SK-N-SH treated with all-trans-retinoic acid at 6 μM for 48 hours (cell line): ENCODE results near the gene ZFHX3.

Experiments
- ATAC-seq: fragments of 200-7000 bp; cut with Tn5 transposase; 3 replicates; pipeline ENCODE4 v1.9.1; 2020; ENCODE audit warnings: mild to moderate bottlenecking, moderate library complexity
- ARNTL ChIP-seq: fragments of 450-650 bp; formaldehyde crosslinking; IDR thresholded peaks from 2 replicates; pipeline ENCODE4 v1.5.0; 2020; ENCODE audit warnings: low read depth, mild to moderate bottlenecking, moderate library complexity, borderline replicate concordance
- BACH2 ChIP-seq: fragments of 250-450 bp; sonication (Bioruptor Pico); IDR thresholded peaks from 2 replicates; pipeline ENCODE4 v1.9.0; 2021; ENCODE audit warnings: mild to moderate bottlenecking, borderline replicate concordance
- CREB5 ChIP-seq: fragments of 250-450 bp; sonication (Bioruptor Pico); IDR thresholded peaks from 2 replicates; pipeline ENCODE4 v1.5.1; 2020; ENCODE audit warnings: low read depth, mild to moderate bottlenecking, moderate library complexity
- CSDC2 ChIP-seq: fragments of 250-450 bp; sonication (Bioruptor Pico); IDR thresholded peaks from 2 replicates; pipeline ENCODE4 v1.5.0; 2020; ENCODE audit warnings: mild to moderate bottlenecking, moderate library complexity
- ESRRG ChIP-seq: fragments of 250-450 bp; sonication (Bioruptor Pico); IDR thresholded peaks from 2 replicates; pipeline ENCODE4 v1.6.1; 2021; ENCODE audit warnings: mild to moderate bottlenecking
- GLIS3 ChIP-seq: fragments of 250-450 bp; sonication (Bioruptor Pico); IDR thresholded peaks from 2 replicates; pipeline ENCODE4 v1.5.0; 2020; ENCODE audit warnings: mild to moderate bottlenecking, moderate library complexity
- ISL1 ChIP-seq: fragments of 250-450 bp; sonication (Bioruptor Pico); IDR thresholded peaks from 2 replicates; pipeline ENCODE4 v2.1.2; 2022; ENCODE audit warnings: mild to moderate bottlenecking, moderate library complexity
- OSR1 ChIP-seq: fragments of 250-450 bp; sonication (Bioruptor Pico); IDR thresholded peaks from 2 replicates; pipeline ENCODE4 v1.8.0; 2022; ENCODE audit warnings: moderate library complexity, mild to moderate bottlenecking, inconsistent platforms
- PATZ1 ChIP-seq: fragments of 250-450 bp; sonication (Bioruptor Pico); IDR thresholded peaks from 2 replicates; pipeline ENCODE4 v1.8.0; 2020; ENCODE audit warnings: mild to moderate bottlenecking, moderate library complexity, borderline replicate concordance
- POU6F1 ChIP-seq: fragments of 250-450 bp; sonication (Bioruptor Pico); IDR thresholded peaks from 2 replicates; pipeline ENCODE4 v1.8.0; 2021; ENCODE audit warnings: low read depth, mild to moderate bottlenecking, moderate library complexity, borderline replicate concordance
- PPARA ChIP-seq: fragments of 250-450 bp; sonication (Bioruptor Pico); IDR thresholded peaks from 2 replicates; pipeline ENCODE4 v1.5.0; 2020; ENCODE audit warnings: mild to moderate bottlenecking, borderline replicate concordance
- RARB ChIP-seq: fragments of 250-450 bp; sonication (Bioruptor Pico); IDR thresholded peaks from 2 replicates; pipeline ENCODE4 v1.8.0; 2021; ENCODE audit warnings: mild to moderate bottlenecking, moderate library complexity
- SNAI2 ChIP-seq: fragments of 250-450 bp; sonication (Bioruptor Pico); IDR thresholded peaks from 2 replicates; pipeline ENCODE4 v1.5.0; 2020; ENCODE audit warnings: mild to moderate bottlenecking, moderate library complexity
- TCF4 ChIP-seq: fragments of 250-450 bp; sonication (Bioruptor Pico); IDR thresholded peaks from 2 replicates; pipeline ENCODE4 v1.8.0; 2021; ENCODE audit warnings: mild to moderate bottlenecking, moderate library complexity, borderline replicate concordance
- TOX ChIP-seq: fragments of 250-450 bp; sonication (Bioruptor Pico); IDR thresholded peaks from 2 replicates; pipeline ENCODE4 v1.8.0; 2021; ENCODE audit warnings: mild to moderate bottlenecking, moderate library complexity, borderline replicate concordance
- TSHZ2 ChIP-seq: fragments of 250-450 bp; sonication (Bioruptor Pico); IDR thresholded peaks from 2 replicates; pipeline ENCODE4 v1.5.0; 2020; ENCODE audit warnings: mild to moderate bottlenecking, moderate library complexity
- ZC3H10 ChIP-seq: fragments of 250-450 bp; sonication (Bioruptor Pico); IDR thresholded peaks from 2 replicates; pipeline ENCODE4 v1.5.1; 2021; ENCODE audit warnings: mild to moderate bottlenecking, moderate library complexity
- ZNF565 ChIP-seq: fragments of 450-650 bp; formaldehyde crosslinking; conservative IDR thresholded peaks from 2 replicates; pipeline ENCODE4 v1.5.0; 2020; ENCODE audit warnings: low read depth, mild to moderate bottlenecking, moderate library complexity
- ZNF8 ChIP-seq: fragments of 450-650 bp; formaldehyde crosslinking; IDR thresholded peaks from 2 replicates; pipeline ENCODE4 v1.5.0; 2020; ENCODE audit warnings: mild to moderate bottlenecking, moderate library complexity

ZFHX3 gene

GRCh38 chr16:73002866-73003265 is 45.1 kb downstream of the ZFHX3 start:
- peak; percentile 88 for ATAC-seq
- no peak for TF ChIP-seq ISL1 (CRISPR knock-in tag)
- TF ChIP-seq TSHZ2 (CRISPR knock-in tag) = no peak
- TF ChIP-seq SNAI2 (CRISPR knock-in tag) = no peak
- no peak for TF ChIP-seq ZC3H10 (CRISPR knock-in tag)
- TF ChIP-seq GLIS3 = no peak
- TF ChIP-seq ZNF8 (CRISPR knock-in tag) = no peak
- TF ChIP-seq TCF4 = no peak
- no peak for TF ChIP-seq PPARA (CRISPR knock-in tag)
- TF ChIP-seq CSDC2 (CRISPR knock-in tag) = no peak
- TF ChIP-seq RARB (CRISPR knock-in tag) = no peak
- no peak for TF ChIP-seq POU6F1
- TF ChIP-seq CREB5 = no peak

GRCh38 chr16:73000907-73001521 is 46.9 kb downstream of the ZFHX3 start:
- ATAC-seq = no peak
- TF ChIP-seq TCF4 (no peak), BACH2 (CRISPR knock-in tag) (no peak), TOX (CRISPR knock-in tag) (no peak), SNAI2 (CRISPR knock-in tag) (no peak), ARNTL (no peak)

GRCh38 chr16:73000020-73000906 is 47.7 kb downstream of the ZFHX3 start:
- ATAC-seq = no peak
- TF ChIP-seq ZNF8 (CRISPR knock-in tag) (no peak), ZNF565 (no peak), CREB5 (no peak), TCF4 (no peak), OSR1 (CRISPR knock-in tag) (no peak), TSHZ2 (CRISPR knock-in tag) (no peak), ESRRG (no peak), PATZ1 (CRISPR knock-in tag) (no peak), PPARA (CRISPR knock-in tag) (no peak), ZC3H10 (CRISPR knock-in tag) (no peak), CSDC2 (CRISPR knock-in tag) (no peak), GLIS3 (no peak)
- TF ChIP-seq, all 23 proteins: peak for 0
